ENCODE measurements around the gene GYPC. TPM values are rescaled to one million over a fixed set of nuclear protein-coding genes. Genes with fewer than 3 reads are reported as not detected.

The GYPC gene
- total and polyA plus RNA-seq, 4 donors = 8.7 to 419 (median 12.3) TPM

GRCh38 chr2:126733795-126734194 is 77.8 kb downstream of the GYPC start (continued):
- TF ChIP-seq SP1 (IDR thresholded peaks at IDR 0.05) = no peak
- no peak for TF ChIP-seq GABPA (IDR thresholded peaks at IDR 0.05 in 1 of 2, conservative IDR thresholded peaks at IDR 0.05 in 1 of 2)
- TF ChIP-seq HNF4A (conservative IDR thresholded peaks at IDR 0.05) = no peak

GRCh38 chr2:126736133-126736874 is 80.3 kb downstream of the GYPC start:
- TF ChIP-seq ATF3 (IDR thresholded peaks at IDR 0.05) (no peak), EGR1 (IDR thresholded peaks at IDR 0.05; ENCODE audit: low read depth in 2 of 2) (no peak), SP1 (IDR thresholded peaks at IDR 0.05) (no peak), NR2F2 (IDR thresholded peaks at IDR 0.05) (no peak), HNF4G (IDR thresholded peaks at IDR 0.05) (no peak), RAD21 (IDR thresholded peaks at IDR 0.05) (no peak), MAX (IDR thresholded peaks at IDR 0.05) (no peak), FOXA2 (IDR thresholded peaks at IDR 0.05) (no peak), RXRA (IDR thresholded peaks at IDR 0.05) (no peak), HNF4A (conservative IDR thresholded peaks at IDR 0.05) (no peak), FOXA1 (IDR thresholded peaks at IDR 0.05) (no peak), YY1 (IDR thresholded peaks at IDR 0.05) (no peak), TAF1 (conservative IDR thresholded peaks at IDR 0.05) (no peak), GABPA (IDR thresholded peaks at IDR 0.05 in 1 of 2, conservative IDR thresholded peaks at IDR 0.05 in 1 of 2) (no peak), JUND (IDR thresholded peaks at IDR 0.05) (no peak)
- TF ChIP-seq, protein P1, sequence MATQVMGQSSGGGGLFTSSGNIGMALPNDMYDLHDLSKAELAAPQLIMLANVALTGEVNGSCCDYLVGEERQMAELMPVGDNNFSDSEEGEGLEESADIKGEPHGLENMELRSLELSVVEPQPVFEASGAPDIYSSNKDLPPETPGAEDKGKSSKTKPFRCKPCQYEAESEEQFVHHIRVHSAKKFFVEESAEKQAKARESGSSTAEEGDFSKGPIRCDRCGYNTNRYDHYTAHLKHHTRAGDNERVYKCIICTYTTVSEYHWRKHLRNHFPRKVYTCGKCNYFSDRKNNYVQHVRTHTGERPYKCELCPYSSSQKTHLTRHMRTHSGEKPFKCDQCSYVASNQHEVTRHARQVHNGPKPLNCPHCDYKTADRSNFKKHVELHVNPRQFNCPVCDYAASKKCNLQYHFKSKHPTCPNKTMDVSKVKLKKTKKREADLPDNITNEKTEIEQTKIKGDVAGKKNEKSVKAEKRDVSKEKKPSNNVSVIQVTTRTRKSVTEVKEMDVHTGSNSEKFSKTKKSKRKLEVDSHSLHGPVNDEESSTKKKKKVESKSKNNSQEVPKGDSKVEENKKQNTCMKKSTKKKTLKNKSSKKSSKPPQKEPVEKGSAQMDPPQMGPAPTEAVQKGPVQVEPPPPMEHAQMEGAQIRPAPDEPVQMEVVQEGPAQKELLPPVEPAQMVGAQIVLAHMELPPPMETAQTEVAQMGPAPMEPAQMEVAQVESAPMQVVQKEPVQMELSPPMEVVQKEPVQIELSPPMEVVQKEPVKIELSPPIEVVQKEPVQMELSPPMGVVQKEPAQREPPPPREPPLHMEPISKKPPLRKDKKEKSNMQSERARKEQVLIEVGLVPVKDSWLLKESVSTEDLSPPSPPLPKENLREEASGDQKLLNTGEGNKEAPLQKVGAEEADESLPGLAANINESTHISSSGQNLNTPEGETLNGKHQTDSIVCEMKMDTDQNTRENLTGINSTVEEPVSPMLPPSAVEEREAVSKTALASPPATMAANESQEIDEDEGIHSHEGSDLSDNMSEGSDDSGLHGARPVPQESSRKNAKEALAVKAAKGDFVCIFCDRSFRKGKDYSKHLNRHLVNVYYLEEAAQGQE (IDR thresholded peaks at IDR 0.05) = no peak
- TF ChIP-seq, protein P2, sequence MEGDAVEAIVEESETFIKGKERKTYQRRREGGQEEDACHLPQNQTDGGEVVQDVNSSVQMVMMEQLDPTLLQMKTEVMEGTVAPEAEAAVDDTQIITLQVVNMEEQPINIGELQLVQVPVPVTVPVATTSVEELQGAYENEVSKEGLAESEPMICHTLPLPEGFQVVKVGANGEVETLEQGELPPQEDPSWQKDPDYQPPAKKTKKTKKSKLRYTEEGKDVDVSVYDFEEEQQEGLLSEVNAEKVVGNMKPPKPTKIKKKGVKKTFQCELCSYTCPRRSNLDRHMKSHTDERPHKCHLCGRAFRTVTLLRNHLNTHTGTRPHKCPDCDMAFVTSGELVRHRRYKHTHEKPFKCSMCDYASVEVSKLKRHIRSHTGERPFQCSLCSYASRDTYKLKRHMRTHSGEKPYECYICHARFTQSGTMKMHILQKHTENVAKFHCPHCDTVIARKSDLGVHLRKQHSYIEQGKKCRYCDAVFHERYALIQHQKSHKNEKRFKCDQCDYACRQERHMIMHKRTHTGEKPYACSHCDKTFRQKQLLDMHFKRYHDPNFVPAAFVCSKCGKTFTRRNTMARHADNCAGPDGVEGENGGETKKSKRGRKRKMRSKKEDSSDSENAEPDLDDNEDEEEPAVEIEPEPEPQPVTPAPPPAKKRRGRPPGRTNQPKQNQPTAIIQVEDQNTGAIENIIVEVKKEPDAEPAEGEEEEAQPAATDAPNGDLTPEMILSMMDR (IDR thresholded peaks at IDR 0.05; ENCODE audit: low read depth, low read length, missing input control) = no peak
- TF ChIP-seq, protein P3, sequence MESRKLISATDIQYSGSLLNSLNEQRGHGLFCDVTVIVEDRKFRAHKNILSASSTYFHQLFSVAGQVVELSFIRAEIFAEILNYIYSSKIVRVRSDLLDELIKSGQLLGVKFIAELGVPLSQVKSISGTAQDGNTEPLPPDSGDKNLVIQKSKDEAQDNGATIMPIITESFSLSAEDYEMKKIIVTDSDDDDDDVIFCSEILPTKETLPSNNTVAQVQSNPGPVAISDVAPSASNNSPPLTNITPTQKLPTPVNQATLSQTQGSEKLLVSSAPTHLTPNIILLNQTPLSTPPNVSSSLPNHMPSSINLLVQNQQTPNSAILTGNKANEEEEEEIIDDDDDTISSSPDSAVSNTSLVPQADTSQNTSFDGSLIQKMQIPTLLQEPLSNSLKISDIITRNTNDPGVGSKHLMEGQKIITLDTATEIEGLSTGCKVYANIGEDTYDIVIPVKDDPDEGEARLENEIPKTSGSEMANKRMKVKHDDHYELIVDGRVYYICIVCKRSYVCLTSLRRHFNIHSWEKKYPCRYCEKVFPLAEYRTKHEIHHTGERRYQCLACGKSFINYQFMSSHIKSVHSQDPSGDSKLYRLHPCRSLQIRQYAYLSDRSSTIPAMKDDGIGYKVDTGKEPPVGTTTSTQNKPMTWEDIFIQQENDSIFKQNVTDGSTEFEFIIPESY (IDR thresholded peaks at IDR 0.05) = no peak
- H3K9me3 ChIP-seq (ENCODE audit: control insufficient read depth in 4 of 4, low read length in 3 of 4) = no peaks in the 10 kb centered on the region
- H3K9ac ChIP-seq (ENCODE audit: low read depth in 1 of 2, low read length in 2 of 2) = no peak overlapping the region
- H3K4me3 ChIP-seq (ENCODE audit: low read depth in 1 of 3, low read length in 3 of 3) = no peak overlapping the region
- H3K36me3 ChIP-seq (ENCODE audit: control insufficient read depth in 4 of 4, insufficient read depth in 3 of 4, low read depth in 1 of 4, low read length in 3 of 4) = no peaks in the 10 kb centered on the region
- H3K27ac ChIP-seq (ENCODE audit: low read depth in 1 of 2, low read length in 2 of 2) = no peak overlapping the region
- H3K27me3 ChIP-seq (ENCODE audit: control insufficient read depth in 4 of 4, insufficient read depth in 4 of 4, low read length in 3 of 4) = no peaks in the 10 kb centered on the region
- 53% methylated on average over 8 of the region's 8 CpGs for WGBS
- DNase-seq (ENCODE audit: low spot score) = no peak
- no peaks in the 10 kb centered on the region for H3K4me1 ChIP-seq (ENCODE audit: control insufficient read depth in 4 of 4, insufficient read depth in 4 of 4, low read length in 3 of 4)

Data from liver (tissue), 9 donors.